GM10248 (cell line): ENCODE measurements around the gene PCNX2.

Source experiments
- CTCF ChIA-PET: fragments of 300-600 bp; sonication (Branson Sonifier 250); formaldehyde crosslinking; extraction: SDS; loops from one replicate; lab custom pipeline; 2021; ENCODE audit warnings: antibody characterized with exemption; lab: Yijun Ruan, JAX
- POLR2A ChIA-PET: fragments of 350-650 bp; sonication (Branson Sonifier 250); formaldehyde crosslinking; extraction: SDS; loops from one replicate; lab custom pipeline; 2020; ENCODE audit warnings: antibody characterized with exemption; lab: Yijun Ruan, JAX
- DNase-seq: peaks from one replicate; pipeline ENCODE4 v3.0.0; 2012; ENCODE audit errors: extremely low spot score
- CTCF ChIP-seq: IDR thresholded peaks from 2 replicates; pipeline ENCODE4 v1.5.1; 2012; ENCODE audit warnings: mild to moderate bottlenecking, low read depth; ENCODE audit errors: extremely low read depth, missing control alignments, control extremely low read depth

The PCNX2 gene

GRCh38 chr1:233248014-233248413 is 47.5 kb downstream of the PCNX2 start:
- ChIA-PET POLR2A (no interaction called here), CTCF (no interaction called here)
- TF ChIP-seq CTCF: no peak
- DNase-seq: no peak

GRCh38 chr1:233246965-233247364 is 48.6 kb downstream of the PCNX2 start:
- ChIA-PET POLR2A (no interaction called here), CTCF (interaction anchor here (1.6 kb wide), 1 partner anchor 14 kb away, joined by 4 read pairs; no protein-coding TSS in a partner anchor)
- DNase-seq: no peak
- no peak for TF ChIP-seq CTCF

GRCh38 chr1:233245191-233245765 is 50.2 kb downstream of the PCNX2 start:
- CTCF ChIA-PET: interaction anchor here (1.2 to 1.4 kb wide), 2 partner anchors 12 to 13 kb away, joined by 3 to 4 read pairs; no protein-coding TSS in a partner anchor
- POLR2A ChIA-PET: no interaction called here
- TF ChIP-seq CTCF: no peak
- DNase-seq: no peak

- TF ChIP-seq CTCF: no peak
- POLR2A ChIA-PET: no interaction called here
- no peak for DNase-seq
- CTCF ChIA-PET: interaction anchor here (1.2 kb wide), 1 partner anchor 13 kb away, joined by 3 read pairs; no protein-coding TSS in a partner anchor
Measured at GRCh38 chr1:233244183-233244582, 51.3 kb downstream of the PCNX2 start.

GRCh38 chr1:233242827-233243483 is 52.6 kb downstream of the PCNX2 start:
- no peak for TF ChIP-seq CTCF
- ChIA-PET POLR2A (no interaction called here), CTCF (interaction anchor here (1.1 to 1.3 kb wide), 4 partner anchors 10 to 606 kb away, joined by 3 to 4 read pairs (median 3); no protein-coding TSS in a partner anchor)
- DNase-seq: no peak

GRCh38 chr1:233241759-233242158 is 53.8 kb downstream of the PCNX2 start:
- TF ChIP-seq CTCF: no peak
- no peak for DNase-seq
- CTCF ChIA-PET: interaction anchor here (0.6 to 1.3 kb wide), 2 partner anchors 9 to 1375 kb away, joined by 3 to 4 read pairs; no protein-coding TSS in a partner anchor
- POLR2A ChIA-PET: no interaction called here
